Gastroesophageal sphincter (tissue), 4 donors: ENCODE data around the gene NEDD4L. TPM values are rescaled to one million over a fixed set of nuclear protein-coding genes. Genes with fewer than 3 reads are reported as not detected.
A peak's percentile ranks its signal among the peaks of the same experiment; 100 is the strongest.

ENCODE experiments used
- ATAC-seq: fragments of 150-250 bp; one replicate; pipeline ENCODE4 v1.9.1; 2016; ENCODE audit warnings: mild to moderate bottlenecking, moderate library complexity
- H3K27ac ChIP-seq, 4 donors: fragments of 200-600 bp; sonication (generic) in 3 of 4; 1 replicate in 3 of 4; 2 replicates in 1 of 4; pipeline ENCODE4 v1.5.1; 2016 to 2019
- H3K27me3 ChIP-seq: fragments of 200-600 bp; sonication (generic); one replicate; pipeline ENCODE4 v1.5.1; 2019
- H3K36me3 ChIP-seq, 2 donors: fragments of 200-600 bp; sonication (generic); one replicate each; pipeline ENCODE4 v1.5.1; 2019; ENCODE audit warnings: control low read depth in 1 of 2
- H3K4me1 ChIP-seq, 3 donors: fragments of 200-600 bp; sonication (generic); 1 replicate in 2 of 3; 2 replicates in 1 of 3; pipeline ENCODE4 v1.5.1; 2016 to 2019; ENCODE audit warnings: control low read depth in 2 of 3
- H3K4me3 ChIP-seq, 2 donors: fragments of 200-600 bp; sonication (generic); one replicate each; pipeline ENCODE4 v1.5.1; 2019; ENCODE audit warnings: mild to moderate bottlenecking in 1 of 2, moderate library complexity in 1 of 2
- H3K9me3 ChIP-seq, 3 donors: fragments of 200-600 bp; sonication (generic); one replicate each; pipeline ENCODE4 v1.5.1; 2017 to 2019; ENCODE audit warnings: control low read depth in 2 of 3
- EP300 ChIP-seq: sonication (generic); formaldehyde crosslinking; IDR thresholded peaks from one replicate; pipeline ENCODE4 v1.6.1; 2017; ENCODE audit warnings: antibody characterized with exemption, mild to moderate bottlenecking
- POLR2A ChIP-seq, 2 donors: fragments of 450-650 bp; IDR thresholded peaks; one replicate each; pipeline ENCODE4 v1.6.1; 2017; ENCODE audit warnings: antibody characterized with exemption in 2 of 2, mild to moderate bottlenecking in 2 of 2, moderate library complexity in 1 of 2
- POLR2AphosphoS5 ChIP-seq: sonication (generic); formaldehyde crosslinking; IDR thresholded peaks from one replicate; pipeline ENCODE4 v1.6.1; 2017; ENCODE audit warnings: antibody characterized with exemption
- WGBS, 2 donors: methylation state at CpG; one replicate each; pipeline ENCODE4 v1.1.5; 2018; ENCODE audit warnings: low coverage in 1 of 2; 5-methylcytosine and 5-hydroxymethylcytosine counted together
- total RNA-seq, 4 donors: library from RNA; depleted of rRNA; stranded (reverse); fragments of >200 nt; gene quantifications; one replicate each; pipeline ENCODE4 v1.1.0, GENCODE V29; 2016
- TF ChIP-seq, protein P1 (sequence below), 4 experiments: fragments of 200-600 bp in 2 of 4; fragments of 450-650 bp in 2 of 4; sonication (generic) in 1 of 4; IDR thresholded peaks; one replicate each; pipeline ENCODE4 v1.5.1; 2017 to 2019; ENCODE audit warnings: antibody characterized with exemption in 4 of 4, mild to moderate bottlenecking in 2 of 4, moderate library complexity in 2 of 4

Gene NEDD4L
- total RNA-seq, 4 donors from 2014 or later = 37.0 to 50.9 (median 43.0) TPM

DNA sequence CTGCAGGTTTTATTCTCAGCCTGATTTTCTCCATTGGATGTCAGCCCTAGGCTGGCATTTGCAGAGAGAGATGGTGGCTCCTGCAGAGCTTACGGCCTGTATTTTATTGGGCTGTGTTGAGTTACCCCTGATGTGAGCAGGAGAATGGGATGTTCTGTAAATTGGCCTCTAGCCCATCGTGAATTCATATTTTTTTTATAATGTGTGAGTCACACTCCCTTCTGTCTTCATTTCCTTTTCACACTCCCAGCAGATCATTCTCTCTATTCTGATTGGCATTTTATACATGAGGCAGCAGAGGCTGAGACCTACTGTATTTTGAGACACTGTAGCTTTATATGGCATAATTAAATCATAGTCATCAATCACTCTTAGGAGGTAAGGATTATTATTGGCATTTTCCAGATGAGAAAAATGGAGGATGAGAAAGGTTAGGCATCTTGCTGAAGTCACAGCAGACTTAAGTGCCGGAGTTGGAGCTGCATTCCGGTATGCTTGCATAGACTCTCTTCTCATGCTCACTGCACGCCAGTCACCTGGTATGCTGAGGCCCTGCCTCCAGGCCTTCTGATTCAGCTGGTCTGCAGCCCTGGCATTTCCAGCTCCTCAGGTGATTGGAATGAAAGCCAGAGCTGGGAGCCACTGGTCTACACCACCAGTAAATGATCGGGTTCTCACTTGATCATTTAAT, 142.4 kb downstream of the NEDD4L start:
- 37 to 64% methylated on average over 3 of the region's 6 CpGs for WGBS, 2 donors
- TF ChIP-seq POLR2A (IDR thresholded peaks at IDR 0.05) (no peak), EP300 (no peak), POLR2AphosphoS5 (no peak)
- TF ChIP-seq, protein P1, sequence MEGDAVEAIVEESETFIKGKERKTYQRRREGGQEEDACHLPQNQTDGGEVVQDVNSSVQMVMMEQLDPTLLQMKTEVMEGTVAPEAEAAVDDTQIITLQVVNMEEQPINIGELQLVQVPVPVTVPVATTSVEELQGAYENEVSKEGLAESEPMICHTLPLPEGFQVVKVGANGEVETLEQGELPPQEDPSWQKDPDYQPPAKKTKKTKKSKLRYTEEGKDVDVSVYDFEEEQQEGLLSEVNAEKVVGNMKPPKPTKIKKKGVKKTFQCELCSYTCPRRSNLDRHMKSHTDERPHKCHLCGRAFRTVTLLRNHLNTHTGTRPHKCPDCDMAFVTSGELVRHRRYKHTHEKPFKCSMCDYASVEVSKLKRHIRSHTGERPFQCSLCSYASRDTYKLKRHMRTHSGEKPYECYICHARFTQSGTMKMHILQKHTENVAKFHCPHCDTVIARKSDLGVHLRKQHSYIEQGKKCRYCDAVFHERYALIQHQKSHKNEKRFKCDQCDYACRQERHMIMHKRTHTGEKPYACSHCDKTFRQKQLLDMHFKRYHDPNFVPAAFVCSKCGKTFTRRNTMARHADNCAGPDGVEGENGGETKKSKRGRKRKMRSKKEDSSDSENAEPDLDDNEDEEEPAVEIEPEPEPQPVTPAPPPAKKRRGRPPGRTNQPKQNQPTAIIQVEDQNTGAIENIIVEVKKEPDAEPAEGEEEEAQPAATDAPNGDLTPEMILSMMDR (IDR thresholded peaks at IDR 0.05) = no peak
- no peak for ATAC-seq

GRCh38 chr18:58187674-58188073, 143.6 kb downstream of the NEDD4L start:
- no peak for ATAC-seq

More for the DNA sequence above, 142.4 kb downstream of the NEDD4L start:
- Histone ChIP-seq H3K4me1 (peaks cover 0 to 34% (median 0%) of the 10 kb centered on the region in 3 donors), H3K36me3 (no peaks in the 10 kb centered on the region), H3K4me3 (no peak overlapping the region), H3K27me3 (no peaks in the 10 kb centered on the region), H3K27ac (peak overlapping the region in 3 of 4 donors; percentile 41 to 64 (median 49)), H3K9me3 (no peaks in the 10 kb centered on the region)

GRCh38 chr18:58188996-58189395, 145.0 kb downstream of the NEDD4L start:
- no peaks in the 10 kb centered on the region for H3K36me3 ChIP-seq
- H3K9me3 ChIP-seq = no peaks in the 10 kb centered on the region
- TF ChIP-seq POLR2A (IDR thresholded peaks at IDR 0.05) (no peak), EP300 (no peak), POLR2AphosphoS5 (no peak)
- TF ChIP-seq, protein P1 (IDR thresholded peaks at IDR 0.05) = no peak
- 43 to 71% methylated on average over 5 of the region's 5 CpGs for WGBS, 2 donors
- H3K4me3 ChIP-seq = no peak overlapping the region
- H3K27ac ChIP-seq = peak overlapping the region in 3 of 4 donors; percentile 29 to 55 (median 30)
- no peaks in the 10 kb centered on the region for H3K27me3 ChIP-seq
- peaks cover 0 to 39% (median 0%) of the 10 kb centered on the region in 3 donors for H3K4me1 ChIP-seq
- ATAC-seq = no peak

More at GRCh38 chr18:58187674-58188073, 143.6 kb downstream of the NEDD4L start:
- TF ChIP-seq, protein P1 (IDR thresholded peaks at IDR 0.05) = no peak
- TF ChIP-seq POLR2AphosphoS5 (no peak), EP300 (no peak), POLR2A (IDR thresholded peaks at IDR 0.05) (no peak)
- Histone ChIP-seq H3K9me3 (no peaks in the 10 kb centered on the region), H3K4me3 (no peak overlapping the region), H3K4me1 (peaks cover 0 to 34% (median 0%) of the 10 kb centered on the region in 3 donors), H3K36me3 (no peaks in the 10 kb centered on the region), H3K27me3 (no peaks in the 10 kb centered on the region), H3K27ac (no peak overlapping the region)
- WGBS, 2 donors = 86 to 92% methylated on average over 4 to 6 of the region's 6 CpGs

GRCh38 chr18:58190842-58191530, 147.0 kb downstream of the NEDD4L start:
- Histone ChIP-seq H3K36me3 (no peaks in the 10 kb centered on the region), H3K4me3 (no peak overlapping the region), H3K27me3 (no peaks in the 10 kb centered on the region), H3K4me1 (peaks cover 0 to 52% (median 0%) of the 10 kb centered on the region in 3 donors), H3K9me3 (no peaks in the 10 kb centered on the region), H3K27ac (no peak overlapping the region)
- TF ChIP-seq POLR2AphosphoS5 (no peak), EP300 (no peak), POLR2A (IDR thresholded peaks at IDR 0.05) (no peak)
- TF ChIP-seq, protein P1 (IDR thresholded peaks at IDR 0.05) = no peak
- ATAC-seq = no peak
- 90 to 93% methylated on average over 5 of the region's 5 CpGs for WGBS, 2 donors
